ENCODE results near the gene CENATAC. TPM values are rescaled to one million over a fixed set of nuclear protein-coding genes. Genes with fewer than 3 reads are reported as not detected.
"Not testable (repeated sequence)": the region's sequence is repeated elsewhere in the genome, so short reads cannot be mapped to it uniquely, and the experiment has no call there.

The CENATAC gene
- total RNA-seq, 1 experiment from 2014 or later: 12.4 TPM

GRCh38 chr11:118991486-118992038 lies 6.4 kb upstream of the CENATAC start:
- DNase-seq (ENCODE audit: low read depth): not testable (repeated sequence)

- DNase-seq (ENCODE audit: low read depth): no peak
Observed at GRCh38 chr11:118996926-118997626, 862 bp upstream of the CENATAC start.

DNA sequence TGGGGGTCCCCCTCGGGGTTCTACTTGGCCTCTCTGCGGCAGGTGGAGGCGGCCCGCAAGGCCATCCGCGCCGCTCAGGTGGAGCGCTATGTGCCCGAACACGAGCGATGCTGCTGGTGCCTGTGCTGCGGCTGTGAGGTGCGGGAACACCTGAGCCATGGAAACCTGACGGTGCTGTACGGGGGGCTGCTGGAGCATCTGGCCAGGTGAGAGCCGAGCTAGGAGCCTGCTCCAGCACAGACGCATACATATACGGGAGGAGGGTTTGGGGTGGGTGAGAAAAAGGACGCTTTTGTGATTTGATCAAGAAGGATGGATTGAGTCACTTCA lies 415 bp downstream of the CENATAC start:
- DNase-seq (ENCODE audit: low read depth): no peak

DNA sequence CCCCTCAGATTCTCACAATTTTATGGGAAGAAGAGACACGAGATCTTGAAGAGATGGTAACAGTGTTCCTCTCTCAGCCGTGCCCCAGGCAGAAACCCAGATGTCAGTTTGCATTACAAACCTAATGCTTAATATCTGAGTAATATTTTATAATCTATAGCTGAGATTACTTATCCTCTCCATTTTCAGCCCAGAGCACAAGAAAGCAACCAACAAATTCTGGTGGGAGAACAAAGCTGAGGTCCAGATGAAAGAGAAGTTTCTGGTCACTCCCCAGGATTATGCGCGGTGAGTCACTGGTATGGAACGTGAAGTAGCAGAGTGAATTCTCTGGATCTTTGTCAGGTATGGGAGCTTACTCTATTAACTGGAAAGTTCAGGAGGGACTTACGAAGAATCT lies 884 bp downstream of the CENATAC start:
- DNase-seq (ENCODE audit: low read depth): peak; percentile 83

- no peak for DNase-seq (ENCODE audit: low read depth)
Observed at GRCh38 chr11:119000906-119001305, 3.0 kb downstream of the CENATAC start.

- DNase-seq (ENCODE audit: low read depth): no peak
Observed at GRCh38 chr11:119006656-119007055, 8.7 kb downstream of the CENATAC start.

GRCh38 chr11:119011476-119012053 lies 13.6 kb downstream of the CENATAC start:
- DNase-seq (ENCODE audit: low read depth): no peak

GRCh38 chr11:119012629-119013170 lies 14.8 kb downstream of the CENATAC start:
- no peak for DNase-seq (ENCODE audit: low read depth)

DNA sequence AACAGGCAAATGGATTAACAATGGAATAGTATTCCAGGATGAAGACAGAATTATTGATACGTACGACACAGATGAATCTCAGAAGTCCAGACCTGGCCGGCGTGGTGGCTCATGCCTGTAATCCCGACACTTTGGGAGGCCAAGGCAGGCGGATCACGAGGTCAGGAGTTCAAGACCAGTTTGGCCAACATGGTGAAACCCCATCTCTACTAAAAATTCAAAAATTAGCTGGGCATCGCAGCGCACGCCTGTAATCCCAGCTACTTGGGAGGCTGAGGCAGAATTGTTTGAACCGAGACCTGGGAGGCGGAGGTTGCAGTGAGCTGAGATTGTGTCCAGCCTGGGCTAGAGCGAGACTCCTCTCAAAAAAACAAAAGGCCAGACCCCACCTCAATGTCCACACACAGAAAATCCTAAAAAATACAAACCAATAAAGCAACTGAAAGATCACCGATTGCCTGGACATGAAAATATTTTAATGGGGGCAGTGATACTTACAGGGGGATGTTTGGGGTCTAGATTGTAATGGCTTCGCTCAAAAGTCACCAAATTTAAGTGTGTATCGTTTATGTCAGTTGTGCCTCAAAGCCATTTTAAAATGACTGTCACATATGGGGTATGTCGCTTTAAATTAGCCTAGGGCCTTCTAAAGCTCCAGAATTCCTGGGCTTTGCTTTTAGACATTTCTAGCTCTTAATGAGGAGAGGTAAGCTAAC lies 16.4 kb downstream of the CENATAC start:
- no peak for DNase-seq (ENCODE audit: low read depth)

DNA sequence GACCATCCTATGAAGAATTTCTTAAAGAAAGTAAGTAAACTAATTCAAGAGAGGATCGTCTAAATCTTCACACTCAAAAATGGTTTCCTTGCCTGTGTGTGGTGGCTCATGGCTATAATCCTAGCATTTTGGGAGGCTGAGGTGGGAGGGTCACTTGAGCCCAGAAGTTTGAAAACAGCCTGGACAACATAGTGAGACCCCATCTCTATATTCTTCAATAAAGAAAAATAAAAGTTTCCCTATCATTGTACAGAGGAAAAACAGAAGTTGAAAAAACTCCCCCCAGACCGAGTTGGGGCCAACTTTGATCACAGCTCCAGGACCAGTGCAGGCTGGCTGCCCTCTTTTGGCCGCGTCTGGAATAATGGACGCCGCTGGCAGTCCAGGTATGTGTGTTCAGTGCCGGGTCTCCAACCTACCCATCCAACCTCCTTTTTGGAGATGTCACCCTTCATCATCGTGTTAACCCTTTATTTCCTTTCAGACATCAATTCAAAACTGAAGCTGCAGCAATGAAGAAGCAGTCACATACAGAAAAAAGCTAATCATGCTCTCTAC lies 17.2 kb downstream of the CENATAC start:
- DNase-seq (ENCODE audit: low read depth): no peak

DNA sequence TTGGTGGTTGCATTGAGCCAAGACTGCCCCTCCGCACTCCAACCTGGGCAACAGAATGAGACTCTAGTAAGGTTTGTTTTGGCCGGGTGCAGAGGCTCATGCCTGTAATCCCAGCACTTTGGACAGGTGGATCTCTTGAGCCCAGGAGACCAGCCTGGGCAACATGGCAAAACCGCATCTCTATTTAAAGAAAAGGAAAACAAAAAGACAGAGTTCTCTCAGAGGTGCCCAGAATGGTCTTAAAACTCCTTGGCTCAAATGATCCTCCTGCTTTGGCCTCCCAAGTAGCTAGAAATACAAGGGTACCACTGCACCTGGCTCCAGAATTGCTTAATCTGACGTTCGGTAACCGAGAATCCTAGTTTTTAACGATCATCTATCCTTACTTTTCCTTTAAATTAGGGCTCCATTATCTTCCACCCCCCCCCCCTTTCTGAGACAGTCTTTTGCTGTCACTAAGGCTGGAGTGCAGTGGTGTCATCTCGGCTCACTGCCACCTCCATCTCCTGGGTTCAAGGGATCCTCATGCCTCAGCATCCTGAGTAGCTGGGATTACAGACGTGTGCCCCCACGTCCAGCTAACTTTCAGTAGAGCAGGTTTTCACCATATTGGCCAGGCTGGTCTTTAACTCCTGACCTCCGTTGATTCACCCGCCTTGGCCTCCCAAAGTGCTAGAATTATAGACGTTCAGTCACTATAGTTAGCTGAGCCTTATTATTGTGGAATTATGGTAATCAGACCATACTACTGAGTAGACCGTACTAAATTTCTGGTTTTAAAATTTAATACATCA lies 18.5 kb downstream of the CENATAC start:
- DNase-seq (ENCODE audit: low read depth): no peak

- not testable (repeated sequence) for DNase-seq (ENCODE audit: low read depth)
Observed at GRCh38 chr11:119017377-119017776, 19.4 kb downstream of the CENATAC start.

DNA sequence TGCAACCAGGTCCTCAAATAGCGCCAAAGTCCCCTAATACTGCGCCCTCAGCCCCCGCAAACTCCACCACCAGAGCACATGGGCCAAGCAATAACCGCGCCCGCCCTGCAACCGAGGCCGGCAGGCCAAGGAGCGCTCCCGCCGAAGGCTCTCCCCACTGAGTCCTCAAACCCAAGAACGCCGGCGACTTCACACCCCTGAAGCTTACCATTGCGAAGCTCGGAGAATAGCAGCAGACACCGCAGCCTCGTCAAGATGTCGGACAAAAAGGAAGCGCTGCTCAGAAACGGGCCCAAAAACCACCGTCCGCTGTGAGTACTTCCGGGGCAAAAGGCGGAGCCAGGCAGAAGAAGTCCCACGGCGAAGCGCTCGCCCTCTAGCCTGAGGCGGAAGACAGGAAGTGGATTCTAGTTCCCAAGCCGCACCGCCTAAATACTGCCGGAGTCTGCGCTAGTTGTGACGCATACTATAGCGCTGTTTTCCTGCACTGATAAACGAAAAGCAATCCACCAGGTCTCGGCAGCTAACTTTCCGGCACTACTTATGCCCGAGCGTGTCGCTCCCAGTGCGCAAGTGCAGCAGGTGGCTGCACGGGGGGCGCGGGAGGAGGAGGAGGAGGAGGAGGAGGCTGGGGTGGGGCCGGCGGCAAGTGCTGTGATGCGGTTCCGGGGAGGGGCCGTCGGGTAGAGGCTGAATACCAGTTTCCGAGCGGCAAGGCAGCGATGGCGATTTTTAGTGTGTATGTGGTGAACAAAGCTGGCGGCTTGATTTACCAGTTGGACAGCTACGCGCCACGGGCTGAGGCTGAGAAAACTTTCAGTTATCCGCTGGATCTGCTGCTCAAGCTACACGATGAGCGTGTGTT lies 20.4 kb downstream of the CENATAC start, which contains the start of the genes RPS25 and TRAPPC4:
RPS25 (minus strand) TSS at position 270 of the 865 bp plus-strand sequence; CDS start at position 211, 59 bp downstream.
TRAPPC4 (plus strand) TSS at position 693 of the 865 bp plus-strand sequence; CDS start at position 723, 30 bp downstream.
- DNase-seq (ENCODE audit: low read depth): peak; percentile 95

DNA sequence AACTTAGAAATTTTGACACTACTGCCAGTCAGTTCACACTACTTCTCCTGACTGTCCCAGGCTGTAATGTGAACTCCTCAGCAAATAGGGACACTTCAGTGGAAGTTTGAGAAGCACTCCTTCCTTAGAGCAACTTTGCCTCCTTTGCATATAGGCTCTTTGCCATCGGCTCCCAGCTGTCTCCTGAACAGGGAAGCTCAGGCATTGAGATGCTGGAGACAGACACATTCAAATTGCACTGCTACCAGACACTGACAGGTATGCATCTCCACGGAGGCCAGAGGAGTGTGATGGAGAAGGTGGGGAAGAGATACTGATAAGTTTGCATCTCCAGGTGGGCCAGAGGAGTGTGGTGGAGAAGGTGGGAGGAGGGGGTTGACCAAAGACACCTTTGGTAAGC lies 22.1 kb downstream of the CENATAC start:
- DNase-seq (ENCODE audit: low read depth): no peak

DNA sequence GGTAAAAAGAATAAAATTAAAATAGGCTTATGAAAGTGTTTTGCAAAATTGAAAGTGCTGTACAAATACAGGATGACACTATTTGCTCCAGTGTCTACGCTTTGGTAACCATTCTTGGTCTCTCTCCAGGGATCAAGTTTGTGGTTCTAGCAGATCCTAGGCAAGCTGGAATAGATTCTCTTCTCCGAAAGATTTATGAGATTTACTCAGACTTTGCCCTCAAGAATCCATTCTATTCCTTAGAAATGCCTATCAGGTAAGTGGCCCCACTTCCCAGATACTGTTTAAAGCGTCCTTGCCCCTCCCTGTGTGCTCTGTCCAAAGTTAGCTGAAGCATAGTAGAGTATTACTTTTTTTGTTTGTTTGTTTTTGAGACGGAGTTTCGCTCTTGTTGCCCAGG lies 23.7 kb downstream of the CENATAC start:
- DNase-seq (ENCODE audit: low read depth): no peak

DNA sequence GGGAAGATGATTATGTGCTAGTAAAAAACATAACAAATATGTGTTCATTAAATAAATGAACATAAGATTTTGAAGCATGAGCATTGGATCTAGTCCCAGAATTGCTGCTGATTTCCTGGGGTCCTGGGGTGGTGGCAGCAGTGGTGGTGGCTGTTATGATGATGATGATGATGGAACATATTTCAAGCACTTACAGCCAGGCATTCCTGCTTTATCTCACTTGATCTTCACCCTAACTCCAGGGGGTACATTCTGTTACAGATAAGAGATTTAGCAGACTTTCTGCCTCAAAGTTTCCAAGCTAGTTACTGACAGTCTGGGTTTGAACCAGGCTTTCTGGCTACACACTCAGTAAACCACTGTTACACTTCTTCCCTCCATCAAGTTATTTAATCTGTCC lies 25.8 kb downstream of the CENATAC start:
- DNase-seq (ENCODE audit: low read depth): no peak

DNA sequence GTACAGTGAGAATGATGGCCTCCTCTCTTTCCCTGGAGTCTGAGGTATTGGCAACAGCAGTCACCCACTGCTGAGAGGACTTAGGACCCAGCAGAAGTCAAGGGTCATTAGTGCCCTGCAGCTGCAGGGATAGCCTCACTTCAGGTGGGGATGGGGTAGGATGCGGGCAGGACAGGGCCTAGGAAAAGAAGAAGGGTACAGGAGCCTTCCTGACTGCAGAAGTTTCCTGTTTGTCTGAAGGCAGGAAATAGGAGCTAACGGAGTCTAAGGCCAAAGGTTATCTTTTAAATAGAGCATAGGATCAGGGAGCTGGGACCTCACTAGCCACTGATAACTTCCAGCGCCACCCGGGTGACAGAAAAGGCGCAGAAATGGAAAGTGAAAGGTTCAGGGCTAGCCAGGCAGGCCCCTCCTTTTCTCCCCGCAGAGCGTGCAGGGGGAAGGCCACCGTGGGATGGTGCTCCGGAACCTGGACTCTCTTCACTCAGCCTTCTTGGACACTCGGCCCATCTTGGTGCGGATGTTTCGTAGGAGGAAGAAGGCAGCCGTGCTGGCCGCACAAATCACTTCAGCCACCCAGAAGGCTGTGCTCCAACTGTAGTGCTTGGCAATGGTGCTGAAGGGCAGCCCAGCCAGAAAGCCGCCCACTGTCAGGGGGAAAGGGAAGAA lies 26.6 kb downstream of the CENATAC start:
- DNase-seq (ENCODE audit: low read depth): no peak

- DNase-seq (ENCODE audit: low read depth): no peak
Observed at GRCh38 chr11:119025099-119025473, 27.1 kb downstream of the CENATAC start.

- no peak for DNase-seq (ENCODE audit: low read depth)
Observed at GRCh38 chr11:119025541-119025940, 27.6 kb downstream of the CENATAC start.

Data from HT1080 (cell line).